Activated gamma-delta T cell treated with anti-CD3 and anti-CD28 coated beads, Interleukin-2, amount 50 U/mL, for 16 hours (primary cell): Measurements from ENCODE around the gene CD200.
"Not testable (repeated sequence)": the region's sequence is repeated elsewhere in the genome, so short reads cannot be mapped to it uniquely, and the experiment has no call there.

ENCODE experiments used
- DNase-seq: peaks from one replicate; pipeline ENCODE4 v3.0.0-alpha.2; 2020; ENCODE audit warnings: low read depth

CD200 gene

GRCh38 chr3:112360561-112360960, 27.6 kb downstream of the CD200 start:
- no peak for DNase-seq

GRCh38 chr3:112362221-112362620, 29.3 kb downstream of the CD200 start:
- no peak for DNase-seq

- no peak for DNase-seq
Observed at GRCh38 chr3:112364291-112364690, 31.3 kb downstream of the CD200 start.

GRCh38 chr3:112365035-112365434, 32.1 kb downstream of the CD200 start:
- DNase-seq: no peak

- DNase-seq: no peak
Observed at GRCh38 chr3:112365636-112366035, 32.7 kb downstream of the CD200 start.

- no peak for DNase-seq
Observed at GRCh38 chr3:112366522-112366921, 33.6 kb downstream of the CD200 start.

- no peak for DNase-seq
Observed at GRCh38 chr3:112371569-112371968, 38.6 kb downstream of the CD200 start.

GRCh38 chr3:112372396-112372795, 39.4 kb downstream of the CD200 start:
- no peak for DNase-seq

GRCh38 chr3:112373476-112373875, 40.5 kb downstream of the CD200 start:
- DNase-seq: no peak

GRCh38 chr3:112373924-112374323, 41.0 kb downstream of the CD200 start:
- no peak for DNase-seq

- DNase-seq: no peak
Observed at GRCh38 chr3:112374333-112374734, 41.4 kb downstream of the CD200 start.

- DNase-seq: no peak
Observed at GRCh38 chr3:112375117-112375516, 42.2 kb downstream of the CD200 start.

GRCh38 chr3:112376241-112376911, 43.4 kb downstream of the CD200 start:
- no peak for DNase-seq

GRCh38 chr3:112376992-112377391, 44.0 kb downstream of the CD200 start:
- no peak for DNase-seq

GRCh38 chr3:112377568-112378071, 44.7 kb downstream of the CD200 start:
- DNase-seq: no peak

- DNase-seq: not testable (repeated sequence)
Observed at GRCh38 chr3:112378347-112378746, 45.4 kb downstream of the CD200 start.

- no peak for DNase-seq
Observed at GRCh38 chr3:112379020-112379690, 46.2 kb downstream of the CD200 start.

GRCh38 chr3:112381673-112382542, 49.0 kb downstream of the CD200 start:
- no peak for DNase-seq

GRCh38 chr3:112382543-112383160, 49.7 kb downstream of the CD200 start:
- no peak for DNase-seq

GRCh38 chr3:112384769-112385168, 51.8 kb downstream of the CD200 start:
- DNase-seq: no peak

GRCh38 chr3:112388972-112389371, 56.0 kb downstream of the CD200 start:
- no peak for DNase-seq

GRCh38 chr3:112389961-112390360, 57.0 kb downstream of the CD200 start:
- no peak for DNase-seq
